Activated naive CD4-positive, alpha-beta T cell (primary cell): Measurements from ENCODE around the gene FAM184B.

Experiments used
- DNase-seq, 4 experiments: peaks; one replicate each; lab custom pipeline; 2025; lab: John Stamatoyannopoulos, UW

The FAM184B gene

DNA sequence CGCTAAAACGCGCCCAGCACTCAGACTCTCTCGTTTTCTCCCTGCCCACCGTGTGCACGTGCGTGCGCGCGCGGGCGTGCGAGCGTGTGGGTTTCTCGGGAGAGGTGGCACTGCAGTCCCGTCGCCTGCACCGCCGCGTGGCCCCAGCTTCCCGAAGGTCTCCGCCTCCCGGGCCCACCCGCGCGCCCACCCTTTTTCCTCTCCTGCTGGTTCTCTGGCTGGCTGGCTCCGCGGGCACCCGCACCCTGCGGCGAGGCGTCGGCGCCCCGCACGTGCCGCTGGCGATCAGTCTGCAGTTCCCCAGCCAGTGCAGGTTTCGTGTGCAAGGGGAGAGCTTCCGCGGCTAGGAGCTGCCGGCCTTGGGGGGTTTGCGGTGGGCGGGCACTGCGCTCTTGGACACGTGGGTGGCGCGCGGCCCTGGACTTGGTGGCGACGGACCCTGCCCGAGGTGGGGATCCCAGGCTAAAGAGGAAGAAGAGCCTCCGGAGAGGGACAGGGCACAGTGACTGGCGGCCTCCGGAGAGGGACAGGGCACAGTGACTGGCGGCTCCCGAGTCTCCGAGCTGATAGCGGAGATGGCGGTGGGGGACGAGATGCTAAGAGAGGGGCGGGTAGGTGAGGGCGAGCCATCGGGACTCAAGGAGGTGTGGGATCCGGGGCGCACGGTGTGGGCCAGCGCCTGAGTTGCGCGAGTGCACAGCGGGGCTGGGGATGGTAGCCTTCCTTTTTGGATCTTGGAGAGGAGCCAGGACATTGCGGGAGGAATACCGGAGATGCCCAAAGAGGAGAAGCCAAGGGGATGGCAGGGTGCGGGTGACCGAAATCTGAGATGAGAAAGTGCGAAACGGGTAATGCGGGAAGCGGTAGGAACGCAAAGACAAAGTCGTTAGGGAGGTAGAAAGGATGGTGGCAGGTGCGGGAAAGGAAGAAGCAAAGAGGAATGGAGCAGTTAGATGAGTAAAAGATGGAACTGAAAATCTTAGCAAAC is at the start of gene FAM184B:
FAM184B (minus strand) TSS at position 322 of the 988 bp plus-strand sequence. CDS start 322 bp downstream, outside the sequence.
- DNase-seq: no peak

DNA sequence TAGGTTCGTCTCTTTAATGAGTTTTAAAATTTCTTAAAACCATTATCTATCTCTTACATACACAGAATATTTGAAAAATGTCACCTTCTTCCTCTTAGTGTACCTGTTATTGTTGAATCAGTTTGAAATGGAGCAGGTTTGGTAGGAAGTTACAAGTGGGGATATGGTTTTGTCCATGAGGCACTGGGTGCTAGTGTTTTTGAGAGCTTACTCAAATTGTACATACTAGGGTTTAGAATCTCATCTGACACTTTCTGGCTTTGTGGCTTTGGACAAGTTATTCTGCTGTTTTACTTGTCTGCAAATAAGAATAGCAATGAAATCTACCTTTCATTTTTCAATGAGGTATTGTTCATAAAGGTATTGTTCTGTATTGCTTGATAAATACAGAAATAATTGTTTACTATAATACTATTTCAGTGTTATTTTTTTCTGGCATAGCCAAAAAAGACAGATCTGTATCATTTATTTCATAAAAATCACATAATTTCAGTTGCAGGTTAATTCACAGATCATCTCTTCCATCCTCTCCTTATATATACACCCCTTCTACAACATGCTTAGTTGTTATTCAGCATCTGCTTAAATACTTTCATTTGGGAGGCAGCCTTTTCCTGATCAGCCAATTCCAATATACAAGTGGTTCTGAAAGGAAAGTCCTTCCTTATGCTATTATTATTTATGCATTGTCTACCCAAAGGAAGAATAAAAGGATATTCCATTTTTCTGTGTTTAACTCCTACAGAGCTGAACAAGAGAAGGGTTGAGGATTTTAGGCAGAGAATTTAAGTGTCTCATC is 42.6 kb upstream of the FAM184B start:
- DNase-seq: no peak

DNA sequence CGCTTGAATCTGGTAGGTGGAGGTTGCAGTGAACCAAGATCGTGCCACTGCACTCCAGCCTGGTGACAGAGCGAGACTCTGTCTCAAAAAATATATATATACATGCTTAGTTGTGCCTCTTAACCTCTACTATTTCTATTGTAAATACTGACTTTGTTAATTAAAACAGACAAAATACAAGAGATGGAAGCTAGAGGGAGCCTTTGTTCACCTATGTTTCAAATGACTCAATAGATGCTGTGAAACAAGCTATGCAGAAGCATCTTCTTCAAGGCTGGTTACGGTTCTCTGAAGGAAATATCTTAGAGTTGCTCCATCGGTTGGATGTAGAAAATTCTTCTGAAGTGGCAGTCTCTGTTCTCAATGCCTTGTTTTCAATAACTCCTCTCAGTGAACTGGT is 35.6 kb upstream of the FAM184B start:
- DNase-seq: no peak

DNA sequence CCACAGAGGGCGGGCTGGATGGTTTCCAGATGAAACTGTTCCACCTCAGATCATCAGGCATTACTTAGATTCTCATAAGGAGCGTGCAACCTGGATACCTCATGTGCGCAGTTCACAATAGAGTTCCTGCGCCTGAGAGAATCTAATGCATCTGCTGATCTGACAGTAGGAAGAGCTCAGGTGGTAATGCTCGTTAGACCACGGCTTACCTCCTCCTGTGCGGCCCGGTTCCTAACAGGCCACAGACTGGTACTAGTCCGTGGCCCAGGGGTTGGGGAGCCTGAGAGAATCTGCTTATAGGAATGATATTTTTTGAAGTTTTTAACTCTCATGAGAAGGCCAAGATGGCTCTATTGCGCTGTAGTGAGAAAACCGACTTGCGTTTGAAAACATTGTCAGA is 34.7 kb upstream of the FAM184B start:
- no peak for DNase-seq

DNA sequence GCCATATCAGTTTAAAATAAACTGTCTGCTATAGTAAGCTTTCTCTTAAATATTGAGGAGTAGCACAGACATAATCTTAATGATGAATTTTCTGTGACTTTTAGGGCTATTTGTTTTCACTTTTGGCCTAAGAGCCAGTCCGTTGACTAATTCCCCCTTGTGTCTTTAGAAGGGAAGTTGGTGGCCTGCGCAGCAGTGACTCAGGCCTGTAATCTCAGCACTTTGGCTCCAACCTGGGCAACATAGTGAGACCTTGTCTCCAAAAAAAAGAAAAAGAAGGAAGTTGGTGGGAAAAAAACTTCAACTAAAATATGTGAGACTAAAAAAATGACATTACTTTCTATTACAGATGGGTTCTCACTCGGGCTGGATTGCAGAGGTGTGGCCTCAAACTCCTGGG is 32.7 kb upstream of the FAM184B start:
- DNase-seq: no peak

DNA sequence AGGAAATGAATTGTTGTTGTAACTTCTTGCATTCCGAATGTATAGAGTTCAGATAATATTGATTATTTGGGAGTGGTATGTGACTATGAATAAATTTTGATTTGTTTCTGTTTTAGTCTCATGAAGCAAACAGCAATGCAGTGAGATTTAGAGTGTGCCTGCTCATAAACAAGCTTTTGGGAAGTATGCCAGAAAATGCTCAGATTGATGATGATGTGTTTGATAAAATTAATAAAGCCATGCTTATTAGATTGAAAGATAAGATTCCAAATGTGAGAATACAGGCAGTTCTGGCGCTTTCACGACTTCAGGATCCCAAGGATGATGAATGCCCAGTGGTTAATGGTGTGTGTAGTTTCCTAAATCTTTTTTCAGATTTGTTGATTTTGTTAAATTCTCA is 31.4 kb upstream of the FAM184B start:
- no peak for DNase-seq

DNA sequence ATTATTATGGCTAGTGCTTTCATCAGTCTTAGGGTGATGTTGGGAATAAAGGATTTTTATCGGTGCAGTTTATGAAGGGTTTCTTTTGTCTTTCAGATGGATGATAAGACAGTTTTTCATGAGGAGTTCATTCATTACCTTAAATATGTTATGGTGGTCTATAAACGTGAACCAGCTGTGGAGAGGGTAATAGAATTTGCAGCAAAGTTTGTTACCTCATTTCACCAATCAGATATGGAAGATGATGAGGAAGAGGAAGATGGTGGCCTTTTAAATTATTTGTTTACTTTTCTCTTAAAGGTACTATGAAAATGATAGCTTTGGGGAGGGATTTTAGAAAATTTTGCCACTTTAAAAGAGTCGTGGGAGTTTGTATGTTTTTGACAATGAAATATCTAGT is 30.7 kb upstream of the FAM184B start:
- no peak for DNase-seq

DNA sequence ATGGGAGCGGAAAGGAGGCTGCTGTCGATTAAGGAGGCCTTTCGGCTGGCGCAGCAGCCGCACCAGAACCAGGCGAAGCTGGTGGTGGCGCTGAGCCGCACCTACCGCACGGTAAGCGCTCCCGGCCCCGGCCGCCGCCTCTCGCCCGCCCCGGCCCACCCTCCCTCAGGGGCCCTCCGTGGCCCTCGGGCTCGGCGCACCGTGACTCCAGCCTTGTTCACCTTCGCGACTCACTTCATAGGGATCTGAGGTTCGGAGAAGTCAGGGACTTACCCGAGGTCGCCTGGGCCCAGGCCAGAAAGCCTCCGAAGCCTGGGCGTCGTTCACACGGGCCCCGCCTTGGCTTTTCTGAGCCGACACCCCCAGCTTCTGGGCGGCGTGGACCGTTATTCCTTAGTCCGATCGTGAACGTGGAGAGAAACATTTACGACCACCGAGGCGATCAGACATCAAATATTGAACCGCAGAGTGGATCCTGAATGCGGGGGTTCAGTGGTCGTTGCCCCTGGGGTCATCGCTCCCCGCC is 29.7 kb upstream of the FAM184B start:
- no peak for DNase-seq

DNA sequence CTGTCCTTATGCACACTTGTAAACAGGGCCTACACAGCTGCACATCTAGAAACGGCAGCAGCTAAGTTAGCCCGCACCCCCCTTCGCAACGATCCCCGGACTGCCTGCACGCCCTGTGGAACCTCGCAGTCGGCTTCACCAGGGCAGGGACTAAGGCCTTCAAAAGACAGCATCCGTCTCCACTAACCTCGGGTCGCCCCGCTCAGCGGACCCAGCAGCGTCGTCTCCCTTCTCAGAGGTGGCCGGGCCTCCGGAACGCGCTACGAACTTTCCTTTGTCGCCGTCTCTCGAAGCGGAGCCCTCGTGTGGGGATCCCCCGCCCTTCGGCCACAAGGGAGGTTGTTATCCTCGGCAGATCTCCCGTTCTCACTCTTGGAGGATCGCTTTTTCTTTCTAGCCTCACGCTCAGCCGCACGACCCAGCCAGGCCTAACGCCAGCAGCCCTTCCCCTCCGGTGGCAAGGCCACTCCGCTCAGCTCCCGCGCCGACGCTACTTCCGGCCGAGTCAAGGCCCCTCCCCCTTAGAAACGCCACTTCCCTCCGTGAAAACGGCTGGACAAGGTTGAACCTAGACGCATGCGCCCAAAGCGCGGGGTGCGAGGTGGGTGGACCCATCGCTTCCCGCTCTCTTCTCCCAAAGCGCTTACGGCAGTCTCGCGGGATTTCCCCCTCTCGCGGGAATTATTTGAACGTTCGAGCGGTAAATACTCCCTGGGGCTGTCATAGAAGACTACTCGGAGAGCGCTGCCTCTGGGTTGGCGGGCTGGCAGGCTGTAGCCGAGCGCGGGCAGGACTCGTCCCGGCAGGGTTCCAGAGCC is 29.0 kb upstream of the FAM184B start, which contains the start of the genes DCAF16 and NCAPG:
DCAF16 (minus strand) TSS at position 498 of the 818 bp plus-strand sequence. CDS start 6,616 bp downstream, outside the sequence.
NCAPG (plus strand) TSS at position 720 of the 818 bp plus-strand sequence. CDS start 99 bp downstream, outside the sequence.
- DNase-seq: peak; percentile 97 to 99 (median 98)

DNA sequence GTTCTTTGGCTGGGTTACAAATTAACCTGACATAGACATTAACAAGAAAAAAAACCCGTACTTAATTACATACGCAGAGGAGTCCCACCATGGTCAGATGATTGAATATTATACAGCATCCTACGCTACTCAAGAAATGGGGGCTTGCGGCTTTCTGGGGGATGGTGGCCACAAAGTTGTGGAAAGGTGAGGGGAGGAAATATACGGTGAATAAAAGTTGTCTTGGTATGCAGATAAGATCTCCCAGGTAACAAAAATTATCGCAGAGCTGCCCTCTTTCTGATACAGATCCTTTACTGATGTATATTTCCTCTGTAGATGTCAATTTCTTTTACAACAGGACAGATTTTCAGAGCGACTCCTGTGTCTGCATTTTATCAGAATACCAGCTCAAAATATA is 28.2 kb upstream of the FAM184B start:
- DNase-seq: no peak

DNA sequence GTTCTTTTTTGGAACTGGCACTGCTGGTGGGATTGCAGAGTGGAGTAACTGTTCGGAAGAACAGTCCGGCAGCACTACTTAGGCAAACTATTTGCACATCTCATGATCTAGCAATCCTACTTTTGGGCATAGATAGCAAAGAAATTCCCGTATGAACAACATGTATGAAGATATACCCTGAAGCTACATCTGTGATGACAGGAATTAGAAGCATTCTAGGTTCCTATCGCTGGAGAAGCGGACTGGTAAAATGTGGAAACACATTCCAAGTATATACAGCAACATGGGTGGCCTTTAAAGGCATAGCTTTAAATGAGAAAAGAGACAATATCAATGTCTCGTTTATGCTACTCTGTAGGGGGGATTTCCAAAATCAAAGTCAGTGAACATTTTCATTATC is 26.0 kb upstream of the FAM184B start:
- DNase-seq: no peak

DNA sequence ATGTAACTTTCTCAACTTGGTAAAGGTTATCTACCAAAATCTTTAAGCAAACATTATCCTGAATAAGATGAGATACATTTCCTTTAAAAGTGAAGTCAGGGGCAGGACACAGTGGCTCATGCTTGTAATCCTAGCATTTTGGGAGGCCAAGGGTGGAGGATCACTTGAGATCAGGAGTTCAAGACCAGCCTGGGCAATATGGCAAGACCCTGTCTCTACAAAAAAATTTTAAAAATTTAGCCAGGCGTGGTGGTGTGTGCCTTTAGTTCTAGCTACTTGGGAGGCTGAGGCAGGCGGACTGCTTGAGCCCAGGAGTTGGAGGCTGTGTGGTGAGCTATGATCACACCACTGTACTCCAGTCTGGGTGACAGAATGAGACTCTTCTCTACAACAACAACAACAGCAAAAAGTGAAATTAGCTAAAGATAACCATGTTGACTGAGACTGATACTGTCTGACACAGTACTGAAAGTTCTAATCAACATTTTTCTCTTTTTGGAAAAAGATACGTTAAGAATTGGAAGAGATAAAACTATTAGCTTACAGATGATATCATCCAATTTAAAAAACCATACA is 24.2 kb upstream of the FAM184B start:
- no peak for DNase-seq

DNA sequence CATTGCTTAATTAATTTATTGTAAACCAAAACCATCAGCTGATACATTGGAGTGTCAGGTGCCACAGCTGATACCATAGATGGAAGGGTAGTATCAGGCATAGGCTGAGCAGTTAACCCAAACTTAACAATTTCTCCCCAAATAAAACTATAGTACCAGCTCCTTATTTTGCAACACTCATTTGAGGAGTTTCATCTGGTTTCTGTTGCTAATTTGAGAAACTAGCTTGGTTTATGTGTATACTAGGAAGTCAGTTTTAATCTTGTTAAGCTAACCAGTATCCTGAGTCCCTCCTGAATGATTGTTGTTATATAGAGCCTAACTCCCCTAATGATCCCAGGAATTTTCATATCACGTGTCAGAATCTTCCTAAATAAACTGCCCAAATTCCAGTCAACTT is 16.4 kb upstream of the FAM184B start:
- DNase-seq: no peak

DNA sequence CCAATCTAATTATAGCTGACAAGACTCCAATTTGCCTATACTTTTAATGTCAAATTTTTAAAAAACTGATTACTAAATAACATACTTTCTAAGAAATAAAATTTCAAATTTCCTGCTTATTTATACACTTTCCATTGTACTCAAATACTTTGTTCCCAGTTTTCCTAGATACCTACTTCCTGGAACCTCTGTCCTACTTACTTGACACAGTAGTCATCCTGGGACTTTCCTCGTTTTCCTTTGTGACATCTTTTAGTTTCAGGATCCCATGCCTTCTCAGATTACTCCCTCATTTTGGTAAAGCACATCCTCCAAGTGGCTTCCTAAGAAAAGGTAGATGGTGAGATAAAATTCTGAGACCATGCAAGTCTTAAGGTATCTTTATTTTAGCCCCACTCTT is 13.3 kb upstream of the FAM184B start:
- no peak for DNase-seq

DNA sequence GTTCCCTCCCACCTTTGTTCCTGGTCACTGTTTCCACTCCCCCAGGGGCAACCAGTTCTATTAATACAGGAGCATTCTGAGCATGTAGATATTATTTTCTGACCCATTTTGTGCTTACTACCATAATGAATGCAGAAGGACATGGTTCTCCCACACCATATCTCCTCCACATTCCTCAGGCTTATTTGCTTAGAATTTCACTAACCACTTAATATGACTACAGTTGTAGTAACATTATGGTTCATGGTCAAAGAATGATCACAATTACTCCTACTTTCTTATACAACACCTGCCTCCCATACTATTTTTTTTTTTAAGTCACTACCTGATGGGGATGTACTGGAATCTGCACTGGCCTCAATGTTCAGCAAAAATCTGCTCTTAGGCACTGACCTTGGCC is 7.5 kb upstream of the FAM184B start:
- no peak for DNase-seq

DNA sequence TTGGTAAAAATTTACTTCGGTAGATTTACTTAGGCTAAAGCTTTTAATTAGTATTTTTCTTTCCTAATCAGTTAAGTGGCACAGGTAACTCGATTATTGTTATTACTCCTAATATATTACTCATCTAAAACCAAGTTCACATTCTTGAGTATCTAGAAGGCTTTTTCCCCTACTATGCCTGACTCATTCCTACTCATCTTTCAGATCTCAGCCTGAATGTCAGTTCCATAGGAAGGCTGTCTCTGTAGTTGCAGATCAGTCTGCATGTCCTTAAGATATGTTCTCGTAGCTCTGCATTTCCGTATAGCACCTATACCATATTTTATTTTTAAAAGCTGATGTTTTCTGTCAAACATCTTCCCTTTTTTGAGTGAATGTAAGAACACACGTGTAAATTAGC is 5.9 kb upstream of the FAM184B start:
- no peak for DNase-seq

DNA sequence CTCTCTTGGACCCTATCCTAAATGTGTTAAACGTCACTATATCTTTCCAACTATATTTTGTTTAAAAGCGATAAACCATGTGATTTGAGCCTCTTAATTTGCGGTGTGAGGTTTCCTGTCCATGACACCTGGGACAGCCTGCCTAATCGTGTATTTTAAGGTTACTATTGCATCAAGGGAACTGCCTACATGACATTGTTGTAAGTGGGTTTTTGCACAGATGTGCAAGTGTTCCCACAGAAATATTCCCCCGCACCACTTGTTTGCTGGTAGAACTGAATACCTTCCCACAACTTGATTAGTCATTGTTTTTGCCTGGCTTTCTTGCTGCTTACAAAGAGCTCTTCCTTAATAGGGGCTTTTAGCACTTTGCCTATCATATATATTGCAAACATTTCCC is 5.1 kb upstream of the FAM184B start:
- DNase-seq: no peak

DNA sequence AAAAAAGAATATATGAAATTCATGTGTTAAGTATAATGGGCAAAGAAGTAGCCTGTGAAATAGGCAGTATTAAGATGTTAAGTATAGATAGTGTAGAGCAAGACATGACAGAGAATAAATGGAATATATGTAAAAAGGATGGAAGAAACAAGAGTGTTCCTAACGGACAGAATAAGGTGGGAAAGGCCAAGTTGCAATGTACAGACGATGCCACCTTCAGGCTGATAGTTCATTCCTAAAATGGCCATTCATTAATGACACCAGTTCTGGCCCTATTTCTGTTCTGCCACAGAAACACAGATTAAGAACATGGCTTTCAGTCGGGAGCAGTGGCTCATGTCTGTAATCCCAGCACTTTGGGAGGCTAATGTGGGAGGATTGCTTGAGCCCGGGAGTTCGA is 4.4 kb upstream of the FAM184B start:
- no peak for DNase-seq

DNA sequence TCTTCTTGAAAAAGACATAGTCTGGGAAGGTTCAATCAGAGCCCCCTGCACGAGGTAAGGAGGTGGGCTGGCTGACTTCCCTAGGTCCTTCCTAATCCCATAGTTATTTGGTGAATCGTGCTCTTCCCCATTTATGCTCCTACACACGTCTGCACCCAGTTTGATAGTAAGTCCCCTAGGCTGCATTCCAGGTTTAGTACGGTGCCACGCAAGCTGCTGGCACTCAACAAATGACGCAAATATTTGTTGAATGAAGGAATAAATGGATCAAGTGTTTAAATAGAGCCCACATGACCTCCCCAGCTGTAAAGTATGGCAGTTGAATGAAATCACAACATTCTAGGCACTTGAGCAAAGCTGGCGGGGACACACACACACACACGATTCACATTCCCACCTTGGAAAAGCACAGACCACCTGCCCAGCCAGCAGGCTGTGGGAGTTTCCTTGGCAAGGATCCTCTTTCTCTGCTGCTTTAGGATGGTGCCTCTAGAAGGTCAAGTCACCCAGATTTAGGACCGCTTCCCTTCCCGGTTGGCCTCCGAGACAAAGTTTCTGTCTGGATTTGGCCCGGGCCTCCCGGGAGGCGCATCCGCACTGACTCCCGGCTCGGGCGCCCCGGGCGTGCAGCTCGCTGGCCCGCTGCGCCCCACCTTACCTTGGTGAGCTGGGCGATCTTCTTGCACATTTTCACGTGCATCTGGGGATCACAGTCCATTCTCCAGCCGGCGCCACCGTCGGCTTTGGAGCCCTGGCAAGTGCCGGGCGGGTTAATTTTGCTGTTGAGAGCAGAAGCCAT is 721 bp downstream of the FAM184B start:
- no peak for DNase-seq

DNA sequence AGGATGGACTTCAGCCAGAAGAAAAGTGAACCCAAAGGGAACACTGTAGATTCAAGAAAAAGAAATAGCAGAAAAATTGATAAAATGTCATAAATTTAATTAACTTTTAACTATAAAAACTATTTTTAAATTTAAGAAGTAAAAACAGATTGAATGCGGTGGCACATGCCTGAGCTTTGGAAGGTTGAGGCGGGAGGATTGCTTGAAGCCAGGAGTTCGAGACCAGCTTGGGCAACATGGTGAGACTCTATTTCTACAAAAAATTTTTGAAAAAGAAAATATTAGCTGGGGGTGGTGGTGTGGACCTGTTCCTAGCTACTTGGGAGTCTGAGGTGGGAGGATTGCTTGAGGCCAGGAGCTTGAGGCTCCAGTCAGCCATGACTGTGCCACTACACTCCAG is 3.0 kb downstream of the FAM184B start:
- no peak for DNase-seq
